T-cell (primary cell): ENCODE measurements around the gene APOL4. TPM values are rescaled to one million over a fixed set of nuclear protein-coding genes. Genes with fewer than 3 reads are reported as not detected.

Experiments
- ATAC-seq, 4 experiments: fragments of 200-7000 bp in 3 of 4; fragments of 150-1000 bp in 1 of 4; cut with Tn5 transposase; replicated peaks in 1 of 4; 1 replicate in 3 of 4; 2 replicates in 1 of 4; pipeline ENCODE4 v1.10.0; 2021; ENCODE audit warnings: moderate library complexity in 3 of 4, mild to moderate bottlenecking in 2 of 4, moderate number of reproducible peaks in 1 of 4
- CTCF ChIA-PET, 2 donors: fragments of 300-600 bp; sonication (Branson Sonifier 250); formaldehyde crosslinking; loops; one replicate each; lab custom pipeline; 2022; ENCODE audit warnings: antibody characterized with exemption in 2 of 2; lab: Charles Lee
- POLR2A ChIA-PET, 2 donors: fragments of 300-600 bp; sonication (Branson Sonifier 250); formaldehyde crosslinking; loops; one replicate each; lab custom pipeline; 2022; ENCODE audit warnings: antibody characterized with exemption in 2 of 2; lab: Charles Lee
- DNase-seq, 35 experiments: peaks; one replicate each; pipeline versions ENCODE4 v3.0.0 to v3.0.0-alpha.2; 2013 to 2023
- H3K27ac ChIP-seq: one replicate; pipeline ENCODE4 v1.5.1; 2013; ENCODE audit warnings: low read length
- H3K27me3 ChIP-seq, 2 experiments: replicated peaks in 1 of 2; 1 replicate in 1 of 2; 2 replicates in 1 of 2; pipeline versions ENCODE4 v1.6.1 to v1.7.0; 2013; ENCODE audit warnings: low read length in 1 of 2, mixed read lengths in 1 of 2; ENCODE audit not compliant: control insufficient read depth in 2 of 2, insufficient read depth in 2 of 2; ENCODE audit errors: extremely low read depth in 1 of 2
- H3K36me3 ChIP-seq, 2 donors: 1 replicate in 1 of 2; 2 replicates in 1 of 2; pipeline versions ENCODE4 v1.6.1 to v1.7.0; 2013; ENCODE audit warnings: low read length in 1 of 2; ENCODE audit not compliant: control insufficient read depth in 2 of 2, insufficient read depth in 1 of 2; ENCODE audit errors: extremely low read depth in 1 of 2
- H3K4me1 ChIP-seq, 2 experiments: 1 replicate in 1 of 2; 2 replicates in 1 of 2; pipeline versions ENCODE4 v1.6.1 to v1.7.0; 2013; ENCODE audit warnings: low read length in 2 of 2, mixed read lengths in 1 of 2; ENCODE audit not compliant: insufficient read depth in 2 of 2, control insufficient read depth in 1 of 2; ENCODE audit errors: extremely low read depth in 1 of 2
- H3K4me3 ChIP-seq, 2 donors: 1 replicate in 1 of 2; 2 replicates in 1 of 2; pipeline versions ENCODE4 v1.5.1 to v1.7.0; 2013; ENCODE audit warnings: mild to moderate bottlenecking in 2 of 2, low read length in 1 of 2, moderate library complexity in 1 of 2; ENCODE audit not compliant: control insufficient read depth in 1 of 2; ENCODE audit errors: extremely low read depth in 1 of 2
- H3K9me3 ChIP-seq: 2 replicates; pipeline ENCODE4 v1.7.0; 2013
- H3K27ac Mint-ChIP-seq, 2 donors: one replicate each; pipeline ENCODE4 v1.8.0; 2020 to 2021; ENCODE audit warnings: mild to moderate bottlenecking in 2 of 2, mixed read lengths in 2 of 2
- H3K27me3 Mint-ChIP-seq, 2 donors: one replicate each; pipeline ENCODE4 v1.8.0; 2021 to 2022; ENCODE audit warnings: mixed read lengths in 2 of 2
- H3K36me3 Mint-ChIP-seq: one replicate; pipeline ENCODE4 v1.8.0; 2021; ENCODE audit warnings: mixed read lengths
- H3K4me1 Mint-ChIP-seq, 3 donors: one replicate each; pipeline ENCODE4 v1.8.0; 2020 to 2022; ENCODE audit warnings: mixed read lengths in 3 of 3, mild to moderate bottlenecking in 1 of 3
- H3K4me3 Mint-ChIP-seq, 3 donors: one replicate each; pipeline ENCODE4 v1.8.0; 2020 to 2022; ENCODE audit warnings: mild to moderate bottlenecking in 3 of 3, mixed read lengths in 3 of 3, moderate library complexity in 3 of 3
- H3K9me3 Mint-ChIP-seq, 3 donors: one replicate each; pipeline ENCODE4 v1.8.0; 2020 to 2022; ENCODE audit warnings: mixed read lengths in 3 of 3
- WGBS: methylation state at CpG from one replicate; pipeline ENCODE4 v1.1.5; 2013; ENCODE audit warnings: missing lambda C conversion rate; ENCODE audit not compliant: insufficient coverage; 5-methylcytosine and 5-hydroxymethylcytosine counted together
- total RNA-seq, 35 experiments: library from RNA in 6 of 35; stranded (reverse) in 6 of 35; fragments of 120-200 nt in 1 of 35; gene quantifications; one replicate each; pipeline versions ENCODE4 v1.2.1 to v1.2.4 and lab custom pipeline; 2013 to 2026

APOL4 gene
- total RNA-seq, 5 donors from 2014 or later (not counting 1 experiment from before 2014, with no cell fraction given), result 0.22 to 0.72 TPM; not detected in 3

DNA sequence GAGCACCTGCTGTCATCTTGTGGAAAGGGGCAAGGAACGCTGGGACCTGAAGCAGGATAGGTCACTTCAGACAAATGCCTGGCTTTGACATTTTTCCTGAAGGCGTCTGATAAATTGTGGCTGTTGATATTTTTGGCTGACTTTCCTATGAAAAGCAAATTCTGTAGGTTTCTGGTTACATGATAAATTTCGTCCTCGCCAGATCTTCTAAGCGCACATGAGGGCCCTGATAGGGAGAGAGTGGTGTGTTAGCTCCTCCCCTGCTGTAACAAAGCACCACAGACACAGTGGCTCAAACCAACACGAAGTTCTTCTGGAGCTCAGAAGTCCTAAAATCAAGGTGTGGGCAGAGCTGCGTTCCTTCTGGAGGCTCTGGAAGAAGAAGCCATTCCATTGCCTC lies 19.6 kb downstream of the APOL4 start:
- Histone ChIP-seq H3K27ac (no peak overlapping the region), H3K27me3 (peaks cover 0 to 9% of the 10 kb centered on the region in 2 experiments), H3K9me3 (no peaks in the 10 kb centered on the region), H3K4me1 (peaks cover 0 to 6% of the 10 kb centered on the region in 2 experiments), H3K36me3 (no peaks in the 10 kb centered on the region), H3K4me3 (no peak overlapping the region)
- no peaks in the 10 kb centered on the region for H3K9me3 Mint-ChIP-seq
- H3K4me3 Mint-ChIP-seq, result no peak overlapping the region
- no peak overlapping the region for H3K27ac Mint-ChIP-seq
- no peak for ATAC-seq
- peaks cover 0 to 6% (median 4%) of the 10 kb centered on the region in 3 donors for H3K4me1 Mint-ChIP-seq
- ChIA-PET CTCF (interaction anchor here in 1 of 2 donors (1.2 kb wide), 1 partner anchor 223 kb away, joined by 4 read pairs; no protein-coding TSS in a partner anchor), POLR2A (no interaction called here)
- no peak for DNase-seq
- 70% methylated on average over 5 of the region's 7 CpGs for WGBS
- H3K36me3 Mint-ChIP-seq, result no peaks in the 10 kb centered on the region
- peaks cover 0 to 3% of the 10 kb centered on the region in 2 donors for H3K27me3 Mint-ChIP-seq

DNA sequence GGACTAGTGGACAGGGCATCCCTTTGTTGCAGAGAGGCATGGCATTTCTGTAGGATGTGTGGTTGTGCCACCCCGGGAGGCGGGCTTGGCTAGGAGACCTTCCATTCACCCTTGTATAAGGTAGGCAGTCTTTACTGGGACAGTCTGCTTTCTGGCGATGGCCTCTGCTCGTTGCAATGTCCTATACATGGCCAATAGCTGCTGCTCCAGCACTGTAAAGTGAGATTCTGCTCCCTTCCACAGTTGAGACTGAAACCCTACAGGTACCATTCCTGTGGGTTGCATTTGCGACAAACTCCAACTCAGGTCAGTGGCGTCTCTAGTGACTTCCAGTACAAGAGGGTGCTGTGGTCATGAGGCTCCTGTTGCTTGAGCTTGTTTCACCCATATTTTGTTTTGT lies 20.7 kb downstream of the APOL4 start:
- H3K4me3 Mint-ChIP-seq, result no peak overlapping the region
- Histone ChIP-seq H3K27ac (no peak overlapping the region), H3K27me3 (peaks cover 0 to 9% of the 10 kb centered on the region in 2 experiments), H3K9me3 (no peaks in the 10 kb centered on the region), H3K4me1 (peaks cover 0 to 6% of the 10 kb centered on the region in 2 experiments), H3K4me3 (no peak overlapping the region), H3K36me3 (no peaks in the 10 kb centered on the region)
- ATAC-seq (no peak), DNase-seq (no peak)
- ChIA-PET CTCF (interaction anchor here (0.8 to 2.0 kb wide), 5 partner anchors 18 to 224 kb away, joined by 3 to 6 read pairs (median 4); partner anchors contain the start of gene APOL3 (in 1 of the 2)), POLR2A (no interaction called here)
- peaks cover 0 to 3% of the 10 kb centered on the region in 2 donors for H3K27me3 Mint-ChIP-seq
- no peaks in the 10 kb centered on the region for H3K9me3 Mint-ChIP-seq
- no peak overlapping the region for H3K27ac Mint-ChIP-seq
- peaks cover 0 to 6% (median 4%) of the 10 kb centered on the region in 3 donors for H3K4me1 Mint-ChIP-seq
- no peaks in the 10 kb centered on the region for H3K36me3 Mint-ChIP-seq
- WGBS, result 70% methylated on average over 4 of the region's 6 CpGs

GRCh38 chr22:36180038-36180880 lies 21.4 kb downstream of the APOL4 start:
- Mint-ChIP-seq H3K27me3 (peaks cover 0 to 3% of the 10 kb centered on the region in 2 donors), H3K4me1 (peaks cover 0 to 6% (median 4%) of the 10 kb centered on the region in 3 donors), H3K4me3 (no peak overlapping the region), H3K27ac (peak overlapping the region in 1 of 2 donors; percentile 33), H3K9me3 (no peaks in the 10 kb centered on the region), H3K36me3 (no peaks in the 10 kb centered on the region)
- POLR2A ChIA-PET, result no interaction called here
- no peaks in the 10 kb centered on the region for H3K36me3 ChIP-seq
- H3K27me3 ChIP-seq, result peaks cover 0 to 9% of the 10 kb centered on the region in 2 experiments
- CTCF ChIA-PET, result interaction anchor here (0.5 to 2.0 kb wide), 10 partner anchors 17 to 786 kb away, joined by 3 to 6 read pairs (median 4); partner anchors contain the start of genes APOL2 (in 1 of the 2) and APOL3 (in 1 of the 2)
- no peak overlapping the region for H3K27ac ChIP-seq
- DNase-seq (peak; percentile 62 to 90 (median 81)), ATAC-seq (peak; percentile 97 to 99 (median 98))
- WGBS, result 53% methylated on average over 19 of the region's 22 CpGs
- peaks cover 0 to 6% of the 10 kb centered on the region in 2 experiments for H3K4me1 ChIP-seq
- no peak overlapping the region for H3K4me3 ChIP-seq
- H3K9me3 ChIP-seq, result no peaks in the 10 kb centered on the region

DNA sequence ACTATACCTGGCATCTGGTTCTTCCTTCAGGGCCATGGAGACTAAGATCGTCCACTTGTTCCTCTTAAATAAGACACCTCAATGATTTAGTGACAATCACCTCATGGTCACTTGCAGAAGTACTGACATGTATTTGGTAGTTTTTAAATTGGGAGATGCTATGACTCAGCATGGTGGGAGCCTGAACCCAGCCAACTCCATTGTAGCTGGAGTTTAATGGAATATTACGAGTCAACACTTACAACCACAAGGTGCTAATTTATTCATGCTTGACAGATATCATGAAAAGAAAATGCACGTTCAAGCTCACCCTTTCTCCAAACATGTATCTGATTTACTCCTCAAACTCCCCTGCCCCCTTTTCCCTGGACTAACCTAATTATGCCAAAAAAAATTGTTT lies 24.4 kb downstream of the APOL4 start:
- Histone ChIP-seq H3K27ac (no peak overlapping the region), H3K36me3 (no peaks in the 10 kb centered on the region), H3K4me1 (peaks cover 0 to 6% of the 10 kb centered on the region in 2 experiments), H3K9me3 (no peaks in the 10 kb centered on the region), H3K27me3 (no peaks in the 10 kb centered on the region), H3K4me3 (no peak overlapping the region)
- Mint-ChIP-seq H3K4me3 (no peak overlapping the region), H3K36me3 (no peaks in the 10 kb centered on the region), H3K27ac (no peak overlapping the region), H3K27me3 (peaks cover 0 to 3% of the 10 kb centered on the region in 2 donors), H3K4me1 (peaks cover 0 to 6% (median 4%) of the 10 kb centered on the region in 3 donors), H3K9me3 (no peaks in the 10 kb centered on the region)
- ChIA-PET CTCF (interaction anchor here in 1 of 2 donors (1.0 to 2.2 kb wide), 8 partner anchors 15 to 41 kb away, joined by 3 to 9 read pairs (median 4); no protein-coding TSS in a partner anchor), POLR2A (interaction anchor here in 1 of 2 donors (0.6 kb wide), 1 partner anchor 32 kb away, joined by 8 read pairs; no protein-coding TSS in a partner anchor)
- ATAC-seq (no peak), DNase-seq (no peak)
- WGBS, result 56% methylated on average over 1 of the region's 3 CpGs

- WGBS, result 27% methylated on average over 1 of the region's 1 CpG
- H3K36me3 Mint-ChIP-seq, result no peaks in the 10 kb centered on the region
- no peak for ATAC-seq
- H3K4me3 ChIP-seq, result no peak overlapping the region
- H3K27ac Mint-ChIP-seq, result no peak overlapping the region
- H3K27me3 Mint-ChIP-seq, result no peaks in the 10 kb centered on the region
- no peaks in the 10 kb centered on the region for H3K9me3 ChIP-seq
- no peaks in the 10 kb centered on the region for H3K36me3 ChIP-seq
- no peak for DNase-seq
- no peaks in the 10 kb centered on the region for H3K27me3 ChIP-seq
- H3K4me1 ChIP-seq, result peaks cover 0 to 6% of the 10 kb centered on the region in 2 experiments
- ChIA-PET CTCF (interaction anchor here in 1 of 2 donors (0.9 to 1.6 kb wide), 3 partner anchors 15 to 34 kb away, joined by 3 to 6 read pairs (median 3); partner anchors contain the start of gene APOL3), POLR2A (no interaction called here)
- H3K27ac ChIP-seq, result no peak overlapping the region
- peaks cover 0 to 6% (median 4%) of the 10 kb centered on the region in 3 donors for H3K4me1 Mint-ChIP-seq
- no peaks in the 10 kb centered on the region for H3K9me3 Mint-ChIP-seq
- no peak overlapping the region for H3K4me3 Mint-ChIP-seq
Measured at GRCh38 chr22:36175892-36176291, 25.7 kb downstream of the APOL4 start.

DNA sequence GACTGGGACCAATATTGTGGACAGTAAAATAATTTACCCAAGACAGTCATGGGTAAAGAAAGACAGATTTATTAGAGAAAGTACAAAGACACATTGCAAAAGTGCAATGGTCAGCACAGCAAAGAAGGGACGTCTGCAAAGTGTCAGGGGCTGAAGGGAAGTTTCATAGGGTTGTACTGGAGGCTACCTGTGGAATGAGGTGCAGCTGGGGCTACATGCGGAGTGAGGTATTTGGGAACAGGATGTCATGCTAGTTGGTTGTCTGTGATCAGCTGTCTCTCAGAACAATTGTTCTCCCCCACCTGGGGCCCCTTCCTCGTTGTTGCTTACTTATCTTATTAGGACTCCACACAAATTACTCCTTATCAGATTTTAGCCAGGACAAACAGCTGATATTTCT lies 29.7 kb downstream of the APOL4 start:
- H3K4me3 Mint-ChIP-seq, result no peak overlapping the region
- no peaks in the 10 kb centered on the region for H3K27me3 ChIP-seq
- no peak overlapping the region for H3K4me3 ChIP-seq
- H3K9me3 ChIP-seq, result no peaks in the 10 kb centered on the region
- H3K4me1 ChIP-seq, result peaks cover 3 to 4% of the 10 kb centered on the region in 2 experiments
- WGBS, result 20% methylated on average over 1 of the region's 3 CpGs
- peaks cover 10 to 11% (median 10%) of the 10 kb centered on the region in 3 donors for H3K4me1 Mint-ChIP-seq
- peaks cover 0 to 8% (median 1%) of the 10 kb centered on the region in 3 donors for H3K9me3 Mint-ChIP-seq
- DNase-seq, result no peak
- no peak overlapping the region for H3K27ac Mint-ChIP-seq
- no peaks in the 10 kb centered on the region for H3K36me3 Mint-ChIP-seq
- ATAC-seq, result no peak
- H3K27me3 Mint-ChIP-seq, result no peaks in the 10 kb centered on the region
- ChIA-PET CTCF (no interaction called here), POLR2A (no interaction called here)
- no peaks in the 10 kb centered on the region for H3K36me3 ChIP-seq
- no peak overlapping the region for H3K27ac ChIP-seq
